ENCODE results near the gene MTMR12.
"Not testable (repeated sequence)": the region's sequence is repeated elsewhere in the genome, so short reads cannot be mapped to it uniquely, and the experiment has no call there.

Gene MTMR12

DNA sequence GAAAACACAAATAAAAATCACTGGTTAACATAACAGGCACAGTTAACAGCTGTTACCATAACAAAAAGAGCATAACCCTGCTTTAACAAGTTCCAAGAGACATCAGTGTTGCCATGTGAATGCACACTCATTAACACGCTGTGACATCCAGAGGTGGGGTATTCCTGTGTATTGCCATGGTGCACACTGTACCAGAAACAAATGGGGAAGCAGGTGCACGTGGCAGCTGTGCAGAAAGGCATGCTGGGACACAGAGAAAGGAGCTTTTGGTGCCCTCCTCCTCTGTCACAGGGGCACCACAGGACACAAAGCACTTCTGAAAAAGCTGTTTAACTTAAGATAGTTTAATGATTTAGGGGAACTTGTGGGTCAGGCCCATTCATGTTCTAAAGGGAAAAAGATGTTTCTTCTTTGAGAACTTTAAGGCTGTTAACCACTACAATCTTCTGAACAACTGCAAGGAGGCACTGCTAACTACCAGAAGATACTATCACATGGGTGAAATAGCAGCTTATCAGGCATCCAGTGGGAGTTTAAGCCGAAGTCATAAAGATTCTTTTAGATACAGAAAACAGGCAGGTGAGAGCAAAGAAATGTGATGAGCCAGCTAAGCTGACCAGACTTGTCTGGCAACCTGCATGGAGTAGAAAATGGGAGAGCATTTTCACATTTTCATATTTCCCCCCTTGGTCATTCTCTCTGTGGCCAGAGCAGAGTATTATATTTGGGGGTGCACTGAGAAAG lies 82.2 kb downstream of the MTMR12 start:
- no peak for DNase-seq

DNA sequence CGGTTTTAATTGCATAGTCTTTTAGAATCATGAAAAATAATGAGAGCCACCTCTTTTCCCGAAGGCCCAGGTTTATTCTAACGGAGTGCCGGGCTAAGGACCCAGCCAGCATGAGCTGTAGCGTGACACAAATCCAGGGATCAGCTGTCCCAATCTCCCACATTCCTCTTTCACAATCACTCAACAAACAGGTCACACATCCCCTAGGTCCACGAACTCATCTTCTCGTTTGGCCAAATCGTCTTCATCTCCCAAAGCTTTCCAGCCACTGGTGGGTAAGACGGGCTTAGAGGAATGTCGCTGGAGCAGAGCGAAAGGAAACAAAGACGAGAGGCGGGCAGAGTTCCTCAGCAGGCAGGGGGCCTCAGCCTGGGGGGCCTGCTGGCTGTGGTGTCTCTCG lies 83.2 kb downstream of the MTMR12 start:
- DNase-seq = no peak

DNA sequence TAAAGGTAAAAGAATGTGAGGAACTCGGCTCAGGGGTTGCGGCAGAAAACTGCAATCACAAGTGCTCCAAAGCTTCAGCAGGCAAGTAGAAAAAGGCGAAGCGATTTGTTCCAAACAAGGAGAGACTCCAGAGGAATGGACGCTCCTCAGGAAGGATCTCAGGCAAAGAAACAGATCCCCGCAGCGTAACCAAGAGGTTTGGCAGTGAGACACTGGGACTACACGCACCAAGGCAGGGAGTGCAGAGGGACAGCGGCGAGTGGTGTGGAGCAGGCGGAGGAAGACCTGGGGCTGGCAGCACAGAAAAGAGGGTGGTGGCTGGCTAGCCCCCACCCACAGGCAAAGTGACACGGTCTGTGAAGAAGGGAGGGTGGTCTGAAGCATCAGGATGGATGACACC lies 83.9 kb downstream of the MTMR12 start:
- no peak for DNase-seq

DNA sequence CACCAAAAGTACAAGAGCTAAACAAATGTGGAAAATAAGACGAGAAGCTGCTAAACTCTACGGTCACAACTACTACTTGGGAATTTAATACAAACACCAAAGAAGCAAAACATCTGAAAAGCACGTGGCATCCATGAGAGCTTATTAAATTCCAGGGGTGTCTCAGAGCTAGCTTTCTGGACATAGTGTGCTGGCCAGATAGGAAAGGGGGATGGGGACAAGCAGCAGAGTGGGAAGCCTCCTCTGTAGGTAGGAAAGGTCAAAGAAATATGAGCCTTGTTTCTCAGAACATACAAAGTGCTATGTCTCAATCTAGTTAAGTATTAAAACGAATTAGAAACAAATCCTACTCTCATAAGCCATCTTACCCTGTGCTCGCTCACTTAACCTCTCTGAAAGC lies 87.3 kb downstream of the MTMR12 start:
- DNase-seq = no peak

DNA sequence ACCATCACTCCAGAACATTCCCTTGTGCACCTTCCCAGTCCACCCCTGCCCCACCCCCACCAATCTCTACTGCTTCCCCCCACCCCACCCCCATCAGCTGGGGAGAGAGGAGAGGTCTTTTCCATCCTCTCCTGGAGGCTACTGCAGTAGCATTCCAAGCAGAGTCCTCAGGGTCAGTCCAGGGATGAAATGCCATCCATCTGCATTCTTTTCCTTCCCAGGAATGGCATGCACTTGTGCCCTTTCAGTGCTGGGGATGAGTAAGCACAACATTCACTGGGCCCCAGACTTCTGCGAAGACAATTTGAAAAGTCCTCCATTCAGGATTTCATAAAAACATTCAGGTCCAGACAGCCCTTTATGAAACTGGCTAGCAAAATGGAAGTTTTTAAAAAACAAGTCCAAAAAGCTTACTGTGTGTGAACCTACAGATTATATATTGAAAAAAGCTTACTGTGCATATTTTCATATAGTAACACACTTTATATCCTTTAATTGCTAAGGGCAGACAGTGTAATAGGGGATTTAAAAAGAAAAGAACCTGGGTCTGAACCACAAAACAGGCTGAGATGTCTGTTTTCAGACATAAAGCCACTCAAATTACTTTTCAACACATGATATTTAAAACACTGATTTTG lies 88.6 kb downstream of the MTMR12 start:
- DNase-seq = no peak

DNA sequence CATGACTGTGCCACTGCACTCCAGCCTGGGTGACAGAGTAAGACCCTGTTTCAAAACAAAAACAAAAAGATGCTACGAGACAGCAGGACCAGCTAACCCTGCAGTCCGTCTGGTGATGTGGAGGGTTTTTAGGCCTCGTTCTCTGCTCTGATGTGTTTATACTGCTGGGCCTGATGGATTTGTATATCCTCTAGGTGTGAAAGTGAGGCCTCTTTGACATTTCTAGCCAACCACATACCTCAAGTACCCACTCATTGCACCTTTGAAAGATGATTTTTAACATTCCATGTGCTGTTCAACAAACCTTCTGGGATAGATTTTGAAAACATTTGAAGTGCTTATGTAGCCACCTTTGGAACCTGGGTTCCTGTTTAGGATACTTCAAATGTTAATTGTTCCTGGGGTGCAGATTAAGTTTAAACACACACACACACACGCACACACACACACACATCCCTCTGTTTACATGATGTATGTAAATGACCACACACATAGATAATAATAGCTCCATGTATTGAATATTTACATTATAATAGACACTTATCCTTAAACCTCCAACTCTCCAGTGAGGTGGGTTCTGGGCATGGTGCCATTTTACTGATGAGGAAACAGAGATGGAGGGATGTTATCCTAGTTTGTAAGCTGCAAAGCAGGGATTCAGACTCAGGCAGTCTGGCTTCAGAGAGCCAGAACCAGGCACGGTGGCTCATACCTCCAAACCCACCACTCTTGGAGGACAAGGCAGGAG lies 89.8 kb downstream of the MTMR12 start:
- DNase-seq = no peak

- DNase-seq = no peak
Observed at GRCh38 chr5:32217886-32218396, 94.8 kb downstream of the MTMR12 start.

GRCh38 chr5:32214344-32214743 lies 98.4 kb downstream of the MTMR12 start:
- not testable (repeated sequence) for DNase-seq

GRCh38 chr5:32210151-32210550 lies 102.6 kb downstream of the MTMR12 start:
- no peak for DNase-seq

DNA sequence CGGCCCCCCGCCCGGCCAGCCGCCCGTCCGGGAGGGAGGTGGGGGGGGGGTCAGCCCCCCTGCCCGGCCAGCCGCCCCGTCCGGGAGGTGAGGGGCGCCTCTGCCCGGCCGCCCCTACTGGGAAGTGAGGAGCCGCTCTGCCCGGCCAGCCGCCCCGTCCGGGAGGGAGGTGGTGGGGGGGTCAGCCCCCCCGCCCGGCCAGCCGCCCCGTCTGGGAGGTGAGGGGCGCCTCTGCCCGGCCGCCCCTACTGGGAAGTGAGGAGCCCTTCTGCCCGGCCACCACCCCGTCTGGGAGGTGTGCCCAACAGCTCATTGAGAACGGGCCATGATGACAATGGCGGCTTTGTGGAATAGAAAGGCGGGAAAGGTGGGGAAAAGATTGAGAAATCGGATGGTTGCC lies 103.9 kb downstream of the MTMR12 start:
- not testable (repeated sequence) for DNase-seq

GRCh38 chr5:32207355-32207634 lies 105.4 kb downstream of the MTMR12 start:
- no peak for DNase-seq

GRCh38 chr5:32206509-32207354 lies 106.0 kb downstream of the MTMR12 start:
- DNase-seq = no peak

- DNase-seq = no peak
Observed at GRCh38 chr5:32206053-32206452, 106.7 kb downstream of the MTMR12 start.

DNA sequence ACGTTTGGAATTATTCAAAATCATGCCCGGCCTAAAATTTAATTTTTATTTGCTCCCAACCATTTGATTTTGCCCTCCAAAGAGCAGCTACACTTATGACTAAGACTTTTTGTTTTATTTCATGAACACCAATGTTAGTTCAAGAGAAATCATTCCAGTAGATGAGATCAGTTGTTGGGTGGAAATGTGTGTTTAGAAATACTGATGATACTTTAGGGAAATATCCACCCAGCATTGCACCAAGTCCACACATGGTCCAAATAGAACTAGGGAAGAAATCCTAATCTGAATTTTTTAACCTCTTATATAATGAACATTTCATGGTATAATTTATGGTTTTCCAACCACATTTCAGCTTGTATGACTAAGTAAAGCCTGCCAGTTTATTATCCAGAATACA lies 110.3 kb downstream of the MTMR12 start:
- no peak for DNase-seq

GRCh38 chr5:32201122-32201753 lies 111.5 kb downstream of the MTMR12 start:
- no peak for DNase-seq

DNA sequence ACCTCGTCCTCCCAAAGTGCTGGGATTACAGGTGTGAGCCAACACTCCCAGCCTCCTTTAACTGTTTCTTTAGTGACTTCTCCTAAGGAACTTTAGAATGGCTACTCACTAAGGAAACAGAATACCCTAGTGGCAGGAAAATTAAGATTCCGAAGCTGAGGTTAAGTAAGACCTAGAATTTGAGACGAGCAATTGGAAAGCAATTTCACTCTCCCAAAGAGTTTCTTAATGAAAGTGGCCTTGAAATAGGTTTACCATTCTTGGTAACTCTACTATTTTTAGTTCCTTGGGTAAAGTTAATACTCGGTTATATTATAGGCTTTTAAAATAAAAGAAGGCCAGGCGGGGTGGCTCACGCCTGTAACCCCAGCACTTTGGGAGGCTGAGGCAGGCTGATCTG lies 115.7 kb downstream of the MTMR12 start:
- DNase-seq = no peak

GRCh38 chr5:32195265-32195664 lies 117.5 kb downstream of the MTMR12 start:
- no peak for DNase-seq

- no peak for DNase-seq
Observed at GRCh38 chr5:32193591-32193990, 119.1 kb downstream of the MTMR12 start.

DNA sequence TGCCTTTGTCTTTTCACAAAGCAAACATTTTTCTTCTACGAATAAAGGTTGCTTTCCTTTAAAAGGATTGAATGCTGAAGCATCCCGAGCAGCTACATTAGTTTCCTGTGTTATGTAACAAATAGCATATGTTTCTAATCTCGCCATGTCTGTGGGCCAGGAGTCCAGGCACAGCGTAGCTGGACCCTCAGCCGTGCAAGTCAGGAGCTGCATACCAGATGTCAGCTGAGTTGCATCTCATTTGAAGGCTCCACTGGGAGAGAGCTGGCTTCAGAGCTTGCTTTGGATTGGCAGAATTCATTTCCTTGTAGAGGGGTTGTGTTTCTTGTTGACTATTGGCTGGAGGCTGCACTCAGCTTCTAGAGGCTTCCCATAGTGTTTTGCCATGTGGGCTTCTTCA lies 122.6 kb downstream of the MTMR12 start:
- DNase-seq = no peak

DNA sequence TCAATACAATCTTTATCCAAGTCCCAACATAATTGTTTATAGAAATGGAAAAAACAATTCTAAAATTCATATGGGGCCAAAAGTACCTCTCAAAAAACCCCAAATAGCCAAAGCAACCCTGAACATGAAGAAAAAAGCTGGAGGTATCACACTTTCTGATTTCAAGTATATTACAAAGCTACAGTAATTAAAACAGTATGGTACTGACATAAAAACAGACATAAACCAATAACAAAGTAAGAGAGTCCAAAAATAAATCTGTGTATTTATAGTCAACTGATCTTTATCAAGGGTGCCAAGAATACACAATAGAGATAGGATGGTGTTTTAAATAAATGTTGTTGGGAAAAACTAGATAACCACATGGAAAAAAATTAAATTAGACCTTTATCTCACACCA lies 125.1 kb downstream of the MTMR12 start:
- no peak for DNase-seq

DNA sequence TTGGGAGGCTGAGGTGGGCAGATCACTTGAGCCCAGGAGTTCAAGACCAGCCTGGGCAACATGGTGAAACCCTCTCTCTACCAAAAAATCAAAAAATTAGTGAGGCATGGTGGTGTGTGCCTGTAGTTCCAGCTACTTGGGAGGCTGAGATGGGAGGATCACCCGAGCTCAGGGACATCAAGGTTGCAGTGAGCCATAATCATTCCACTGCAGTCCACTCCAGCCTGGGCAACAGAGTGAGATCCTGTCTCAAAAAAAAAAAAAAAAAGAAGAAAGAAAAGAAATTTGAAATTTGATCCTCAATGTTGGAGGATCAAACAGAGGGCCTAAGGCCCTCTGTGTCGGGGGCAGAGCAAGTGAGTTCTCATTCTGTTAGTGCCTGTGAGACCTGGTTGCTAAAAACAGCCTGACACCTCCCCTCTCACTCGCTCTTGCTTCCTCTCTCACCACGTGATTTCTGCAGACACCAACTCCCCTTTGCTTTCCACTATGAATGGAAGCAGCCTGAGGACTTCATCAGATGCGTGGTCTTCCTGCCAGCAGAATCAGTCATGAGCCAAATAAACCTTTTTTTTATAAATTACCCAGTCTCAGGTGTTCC lies 130.2 kb downstream of the MTMR12 start:
- no peak for DNase-seq
